ENCODE results near the gene SPATA20. TPM values are rescaled to one million over a fixed set of nuclear protein-coding genes. Genes with fewer than 3 reads are reported as not detected.

The SPATA20 gene
- total and polyA plus RNA-seq, 2 donors (not counting 3 experiments of a cell fraction or from before 2014, with no cell fraction given): 42.3 to 51.5 TPM

- POLR2A ChIA-PET: no interaction called here
Measured at GRCh38 chr17:50531428-50532025, 15.4 kb upstream of the SPATA20 start.

More at GRCh38 chr17:50531428-50532025, 15.4 kb upstream of the SPATA20 start:
- FAIRE-seq (no peak), DNase-seq (ENCODE audit: low read depth, low spot score) (no peak)
- H3K9me3 ChIP-seq (replicated peaks; ENCODE audit: control insufficient read depth, insufficient read depth, low read length): no peaks in the 10 kb centered on the region
- no peaks in the 10 kb centered on the region for H3K9me1 ChIP-seq (replicated peaks; ENCODE audit: control insufficient read depth, extremely low read depth, insufficient read depth, low read length)
- no peaks in the 10 kb centered on the region for H3K4me1 ChIP-seq (ENCODE audit: control insufficient read depth, extremely low read depth, insufficient read depth, low read length)
- dilution Hi-C loops (cut with MboI; ENCODE audit: extremely low pct_ligation_motif_present, low sequenced_read_pairs) (no loop called here), intact Hi-C loops (cut with micrococcal nuclease) (no loop called here)
- no peaks in the 10 kb centered on the region for H3K79me2 ChIP-seq (ENCODE audit: control insufficient read depth, insufficient read depth, low read length)
- no peak overlapping the region for H3K9ac ChIP-seq (replicated peaks; ENCODE audit: extremely low read depth, insufficient read depth, low read length)
- no TSS peak for BruUV-seq (replicated peaks)
- H3K4me2 ChIP-seq (ENCODE audit: insufficient read depth, low read length): no peak overlapping the region
- H4K20me1 ChIP-seq (replicated peaks; ENCODE audit: control insufficient read depth, extremely low read depth, insufficient read depth, low read length): no peaks in the 10 kb centered on the region
- TF ChIP-seq JUN (IDR thresholded peaks at IDR 0.05; ENCODE audit: borderline replicate concordance, insufficient read depth, insufficient read length, low read depth) (no peak), POLR2AphosphoS5 (IDR thresholded peaks at IDR 0.05; ENCODE audit: insufficient read depth, low read depth, low read length) (no peak), GATA2 (IDR thresholded peaks at IDR 0.05; ENCODE audit: insufficient read depth, insufficient read length, low read depth, low read length) (no peak), POLR2A (IDR thresholded peaks at IDR 0.05; ENCODE audit: low read depth, low read length) (no peak), MYC (IDR thresholded peaks at IDR 0.05; ENCODE audit: low read depth, low read length) (no peak), FOS (IDR thresholded peaks at IDR 0.05; ENCODE audit: borderline replicate concordance, insufficient read depth, low read length) (no peak), EZH2 (IDR thresholded peaks at IDR 0.05; ENCODE audit: borderline replicate concordance, low read depth, low read length, severe bottlenecking) (no peak)
- TF ChIP-seq, protein P1, sequence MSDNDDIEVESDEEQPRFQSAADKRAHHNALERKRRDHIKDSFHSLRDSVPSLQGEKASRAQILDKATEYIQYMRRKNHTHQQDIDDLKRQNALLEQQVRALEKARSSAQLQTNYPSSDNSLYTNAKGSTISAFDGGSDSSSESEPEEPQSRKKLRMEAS (IDR thresholded peaks at IDR 0.05; ENCODE audit: insufficient read depth, insufficient read length): no peak
- TF ChIP-seq, protein P2, sequence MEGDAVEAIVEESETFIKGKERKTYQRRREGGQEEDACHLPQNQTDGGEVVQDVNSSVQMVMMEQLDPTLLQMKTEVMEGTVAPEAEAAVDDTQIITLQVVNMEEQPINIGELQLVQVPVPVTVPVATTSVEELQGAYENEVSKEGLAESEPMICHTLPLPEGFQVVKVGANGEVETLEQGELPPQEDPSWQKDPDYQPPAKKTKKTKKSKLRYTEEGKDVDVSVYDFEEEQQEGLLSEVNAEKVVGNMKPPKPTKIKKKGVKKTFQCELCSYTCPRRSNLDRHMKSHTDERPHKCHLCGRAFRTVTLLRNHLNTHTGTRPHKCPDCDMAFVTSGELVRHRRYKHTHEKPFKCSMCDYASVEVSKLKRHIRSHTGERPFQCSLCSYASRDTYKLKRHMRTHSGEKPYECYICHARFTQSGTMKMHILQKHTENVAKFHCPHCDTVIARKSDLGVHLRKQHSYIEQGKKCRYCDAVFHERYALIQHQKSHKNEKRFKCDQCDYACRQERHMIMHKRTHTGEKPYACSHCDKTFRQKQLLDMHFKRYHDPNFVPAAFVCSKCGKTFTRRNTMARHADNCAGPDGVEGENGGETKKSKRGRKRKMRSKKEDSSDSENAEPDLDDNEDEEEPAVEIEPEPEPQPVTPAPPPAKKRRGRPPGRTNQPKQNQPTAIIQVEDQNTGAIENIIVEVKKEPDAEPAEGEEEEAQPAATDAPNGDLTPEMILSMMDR (IDR thresholded peaks at IDR 0.05; ENCODE audit: extremely low read depth in 1 of 2, insufficient read depth in 1 of 2, low read depth in 1 of 2, low read length in 2 of 2): no peak
- CTCF ChIA-PET: interaction anchor here (0.8 kb wide), 1 partner anchor 367 kb away, joined by 3 read pairs; no protein-coding TSS in a partner anchor
- H3K27me3 ChIP-seq (ENCODE audit: control insufficient read depth in 2 of 2, insufficient read depth in 2 of 2, low read length in 2 of 2): peaks cover 13 to 30% of the 10 kb centered on the region in 2 experiments
- no peak overlapping the region for H3K27ac ChIP-seq (ENCODE audit: insufficient read depth, low read depth, low read length)
- H3K36me3 ChIP-seq (ENCODE audit: control insufficient read depth in 2 of 2, extremely low read depth in 1 of 2, insufficient read depth in 2 of 2, low read length in 2 of 2): no peaks in the 10 kb centered on the region
- no peak overlapping the region for H2AFZ ChIP-seq (ENCODE audit: low read depth, low read length)
- no peak overlapping the region for H3K4me3 ChIP-seq (replicated peaks in 1 of 3; ENCODE audit: insufficient read depth in 1 of 3, low read depth in 1 of 3, low read length in 3 of 3)

Data from endothelial cell of umbilical vein (primary cell).